ENCODE results near the gene STK11.

DNA sequence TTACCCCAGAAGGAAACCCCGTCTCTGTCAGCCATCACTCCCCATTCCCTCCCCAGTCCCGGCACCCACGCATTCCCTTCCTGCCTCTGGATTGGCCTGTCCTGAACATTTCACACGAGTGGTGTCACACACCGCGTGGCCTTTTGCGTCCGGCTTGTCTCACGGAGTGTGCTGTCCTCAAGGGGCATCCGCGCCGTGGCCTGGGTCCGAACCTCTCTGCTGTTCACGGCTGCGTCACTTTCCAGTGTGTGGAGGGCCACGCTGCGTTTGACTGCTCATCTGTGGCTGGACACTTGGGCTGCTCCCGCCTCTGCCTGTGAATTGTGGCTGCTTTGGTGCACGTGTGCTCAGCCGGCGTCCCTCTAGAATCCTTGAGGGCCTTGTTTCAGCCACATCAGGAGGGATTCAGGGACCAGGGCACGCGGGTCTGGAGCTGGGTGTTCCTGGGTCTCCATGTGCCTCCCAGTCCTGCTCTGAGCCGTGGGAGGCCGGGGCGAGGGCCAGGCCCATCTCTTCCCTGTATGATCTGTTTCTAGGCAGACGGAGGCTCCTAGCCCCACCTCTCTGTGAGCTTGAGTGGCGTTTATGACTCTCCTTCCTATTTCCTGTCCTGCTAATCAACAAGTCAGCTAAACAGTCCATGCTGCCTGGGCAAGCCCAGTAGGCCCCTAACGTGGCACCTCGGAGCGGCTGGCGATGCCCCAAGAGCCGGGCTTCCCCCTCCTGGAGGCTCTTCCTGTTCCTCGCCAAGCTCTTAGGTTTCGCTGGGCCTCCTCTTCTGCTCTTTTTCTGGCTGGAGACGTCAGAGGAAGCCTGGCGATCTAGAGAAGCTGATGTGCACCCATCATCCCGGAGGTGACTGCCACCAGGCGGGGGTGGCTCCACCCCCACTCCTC is 8.1 kb downstream of the STK11 start:
- TF ChIP-seq, protein P1, sequence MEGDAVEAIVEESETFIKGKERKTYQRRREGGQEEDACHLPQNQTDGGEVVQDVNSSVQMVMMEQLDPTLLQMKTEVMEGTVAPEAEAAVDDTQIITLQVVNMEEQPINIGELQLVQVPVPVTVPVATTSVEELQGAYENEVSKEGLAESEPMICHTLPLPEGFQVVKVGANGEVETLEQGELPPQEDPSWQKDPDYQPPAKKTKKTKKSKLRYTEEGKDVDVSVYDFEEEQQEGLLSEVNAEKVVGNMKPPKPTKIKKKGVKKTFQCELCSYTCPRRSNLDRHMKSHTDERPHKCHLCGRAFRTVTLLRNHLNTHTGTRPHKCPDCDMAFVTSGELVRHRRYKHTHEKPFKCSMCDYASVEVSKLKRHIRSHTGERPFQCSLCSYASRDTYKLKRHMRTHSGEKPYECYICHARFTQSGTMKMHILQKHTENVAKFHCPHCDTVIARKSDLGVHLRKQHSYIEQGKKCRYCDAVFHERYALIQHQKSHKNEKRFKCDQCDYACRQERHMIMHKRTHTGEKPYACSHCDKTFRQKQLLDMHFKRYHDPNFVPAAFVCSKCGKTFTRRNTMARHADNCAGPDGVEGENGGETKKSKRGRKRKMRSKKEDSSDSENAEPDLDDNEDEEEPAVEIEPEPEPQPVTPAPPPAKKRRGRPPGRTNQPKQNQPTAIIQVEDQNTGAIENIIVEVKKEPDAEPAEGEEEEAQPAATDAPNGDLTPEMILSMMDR (IDR thresholded peaks at IDR 0.05), result no peak
- TF ChIP-seq EZH2 (IDR thresholded peaks at IDR 0.05) (no peak), EZH2phosphoT487 (IDR thresholded peaks at IDR 0.05) (no peak)
